Neural progenitor cell (in vitro differentiated cells): ENCODE results near the gene INPP5K. TPM values are rescaled to one million over a fixed set of nuclear protein-coding genes. Genes with fewer than 3 reads are reported as not detected.

ENCODE experiments used
- DNase-seq: peaks from one replicate; pipeline ENCODE4 v3.0.0-alpha.2; 2016; ENCODE audit warnings: low spot score
- H2AFZ ChIP-seq: fragments of 200-600 bp; sonication (generic); replicated peaks from 2 replicates; pipeline ENCODE4 v1.6.1; 2016; ENCODE audit warnings: antibody characterized with exemption
- H3F3A ChIP-seq: fragments of 200-600 bp; sonication (generic); 2 replicates; pipeline ENCODE4 v1.6.1; 2016; ENCODE audit warnings: antibody characterized with exemption, low read depth
- H3K27ac ChIP-seq: fragments of 200-600 bp; sonication (generic); 2 replicates; pipeline ENCODE4 v1.5.1; 2016; ENCODE audit warnings: mild to moderate bottlenecking
- H3K27me3 ChIP-seq: fragments of 200-600 bp; sonication (generic); 2 replicates; pipeline ENCODE4 v1.6.1; 2016; ENCODE audit warnings: mild to moderate bottlenecking, moderate library complexity
- H3K36me3 ChIP-seq: fragments of 200-600 bp; sonication (generic); 2 replicates; pipeline ENCODE4 v1.5.1; 2016
- H3K4me1 ChIP-seq: fragments of 200-600 bp; sonication (generic); 2 replicates; pipeline ENCODE4 v1.6.1; 2016; ENCODE audit warnings: mixed run types
- H3K4me2 ChIP-seq: fragments of 200-600 bp; sonication (generic); 2 replicates; pipeline ENCODE4 v1.6.1; 2016
- H3K4me3 ChIP-seq: fragments of 200-600 bp; sonication (generic); 2 replicates; pipeline ENCODE4 v1.5.1; 2016
- H3K79me2 ChIP-seq: fragments of 200-600 bp; sonication (generic); 2 replicates; pipeline ENCODE4 v1.6.1; 2016; ENCODE audit warnings: low read depth
- H3K9ac ChIP-seq: fragments of 200-600 bp; sonication (generic); 2 replicates; pipeline ENCODE4 v1.6.1; 2016
- H3K9me3 ChIP-seq: fragments of 200-600 bp; sonication (generic); 2 replicates; pipeline ENCODE4 v1.5.1; 2016; ENCODE audit warnings: low read depth
- H4K20me1 ChIP-seq: fragments of 200-600 bp; sonication (generic); 2 replicates; pipeline ENCODE4 v1.6.1; 2016; ENCODE audit warnings: low read depth
- H3K27ac Mint-ChIP-seq: 3 replicates; pipeline ENCODE4 v1.8.0; 2021; ENCODE audit warnings: mixed read lengths
- H3K27me3 Mint-ChIP-seq: 2 replicates; pipeline ENCODE4 v1.8.0; 2022; ENCODE audit warnings: low read depth, mild to moderate bottlenecking, inconsistent platforms, moderate library complexity, mixed read lengths; ENCODE audit not compliant: insufficient read depth
- H3K36me3 Mint-ChIP-seq: 3 replicates; pipeline ENCODE4 v1.8.0; 2021; ENCODE audit warnings: mixed read lengths
- H3K4me1 Mint-ChIP-seq: 3 replicates; pipeline ENCODE4 v1.8.0; 2021; ENCODE audit warnings: mixed read lengths
- H3K4me3 Mint-ChIP-seq: 3 replicates; pipeline ENCODE4 v1.8.0; 2021; ENCODE audit warnings: mild to moderate bottlenecking, moderate library complexity, mixed read lengths
- H3K9me3 Mint-ChIP-seq: 3 replicates; pipeline ENCODE4 v1.8.0; 2020; ENCODE audit warnings: mixed read lengths
- CTCF ChIP-seq: fragments of 200-600 bp; sonication (generic); IDR thresholded peaks from 2 replicates; pipeline ENCODE4 v1.5.1; 2017; ENCODE audit warnings: antibody characterized with exemption, mild to moderate bottlenecking
- EZH2 ChIP-seq: fragments of 200-600 bp; sonication (generic); IDR thresholded peaks from 2 replicates; pipeline ENCODE4 v1.6.1; 2017; ENCODE audit warnings: antibody characterized with exemption, mild to moderate bottlenecking, moderate library complexity
- EZH2phosphoT487 ChIP-seq: fragments of 200-600 bp; sonication (generic); IDR thresholded peaks from 2 replicates; pipeline ENCODE4 v1.6.1; 2017; ENCODE audit warnings: antibody characterized with exemption
- total RNA-seq: library from RNA; depleted of rRNA; stranded (reverse); fragments of >200 nt; gene quantifications from 2 replicates; pipeline ENCODE4 v1.2.3, GENCODE V29; 2015; ENCODE audit warnings: low replicate concordance

Gene INPP5K
- total RNA-seq, 1 donor from 2014 or later = 11.7 TPM

DNA sequence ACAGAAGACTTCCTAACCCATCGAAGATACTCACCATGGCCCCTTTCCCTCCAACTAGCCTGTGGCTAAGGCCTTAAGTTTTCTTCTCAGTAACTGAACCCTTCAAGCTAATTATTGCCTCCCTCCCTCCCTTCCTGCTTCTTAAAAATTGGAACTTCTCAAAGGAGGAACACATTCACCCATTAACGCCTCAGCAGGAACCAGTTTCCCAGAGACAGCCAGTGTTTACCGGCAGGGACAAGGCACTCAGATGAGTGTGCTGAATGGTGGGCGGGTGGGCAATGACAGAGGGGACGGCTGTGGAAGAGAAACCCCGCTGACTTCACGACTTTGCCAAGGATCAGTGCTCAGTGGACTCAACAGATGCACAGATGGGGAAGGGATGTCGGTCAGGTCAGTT lies 25.9 kb upstream of the INPP5K start:
- Mint-ChIP-seq H3K36me3 (peaks cover 34% of the 10 kb centered on the region), H3K9me3 (no peaks in the 10 kb centered on the region), H3K4me3 (no peak overlapping the region), H3K27ac (no peak overlapping the region), H3K4me1 (no peaks in the 10 kb centered on the region), H3K27me3 (peaks cover 6% of the 10 kb centered on the region)
- no peaks in the 10 kb centered on the region for H3K4me1 ChIP-seq
- TF ChIP-seq EZH2phosphoT487 = no peak
- no peak for TF ChIP-seq CTCF
- no peaks in the 10 kb centered on the region for H3K36me3 ChIP-seq
- H4K20me1 ChIP-seq = peaks cover 12% of the 10 kb centered on the region
- no peak overlapping the region for H2AFZ ChIP-seq
- H3F3A ChIP-seq = no peaks in the 10 kb centered on the region
- H3K4me2 ChIP-seq = no peak overlapping the region
- no peak overlapping the region for H3K9ac ChIP-seq
- DNase-seq = no peak
- no peak overlapping the region for H3K4me3 ChIP-seq
- no peaks in the 10 kb centered on the region for H3K27me3 ChIP-seq
- H3K27ac ChIP-seq = no peak overlapping the region
- no peaks in the 10 kb centered on the region for H3K79me2 ChIP-seq
- no peaks in the 10 kb centered on the region for H3K9me3 ChIP-seq

DNA sequence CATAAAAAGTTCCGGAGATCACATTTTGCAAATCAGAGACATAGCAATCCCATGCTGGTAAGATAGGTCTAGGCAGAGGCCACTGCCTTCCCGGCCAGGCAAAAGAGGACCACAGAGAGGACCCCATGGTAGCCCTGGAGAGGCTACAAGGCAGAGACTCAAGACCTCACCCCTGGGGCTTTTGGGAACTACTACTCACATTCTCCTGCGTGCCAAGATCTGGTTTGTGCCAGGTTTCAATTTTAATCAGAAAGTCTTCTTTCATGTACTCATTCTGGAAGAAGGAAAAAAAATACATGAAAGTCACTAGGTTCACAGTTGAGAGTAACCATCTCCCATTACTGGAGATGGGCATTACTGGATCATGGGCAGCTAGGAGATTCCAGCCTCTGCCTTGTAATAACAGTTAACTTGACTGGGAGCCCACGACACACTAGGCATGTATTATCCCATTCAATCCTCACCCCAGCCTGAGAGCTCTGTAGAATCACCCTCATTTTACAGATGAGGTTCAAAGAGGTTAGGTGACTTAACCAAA lies 25.0 kb upstream of the INPP5K start:
- no peaks in the 10 kb centered on the region for H3K4me1 Mint-ChIP-seq
- H3K27me3 ChIP-seq = no peaks in the 10 kb centered on the region
- H3F3A ChIP-seq = no peaks in the 10 kb centered on the region
- H3K27ac ChIP-seq = no peak overlapping the region
- no peaks in the 10 kb centered on the region for H3K79me2 ChIP-seq
- H4K20me1 ChIP-seq = peaks cover 10% of the 10 kb centered on the region
- no peaks in the 10 kb centered on the region for H3K9me3 Mint-ChIP-seq
- H2AFZ ChIP-seq = no peak overlapping the region
- H3K9me3 ChIP-seq = no peaks in the 10 kb centered on the region
- DNase-seq = no peak
- H3K27ac Mint-ChIP-seq = no peak overlapping the region
- H3K4me2 ChIP-seq = no peak overlapping the region
- H3K4me1 ChIP-seq = no peaks in the 10 kb centered on the region
- TF ChIP-seq CTCF (no peak), EZH2phosphoT487 (no peak), EZH2 (no peak)
- no peak overlapping the region for H3K4me3 Mint-ChIP-seq
- H3K36me3 ChIP-seq = no peaks in the 10 kb centered on the region
- peaks cover 6% of the 10 kb centered on the region for H3K27me3 Mint-ChIP-seq
- H3K9ac ChIP-seq = no peak overlapping the region
- H3K4me3 ChIP-seq = no peak overlapping the region
- H3K36me3 Mint-ChIP-seq = peaks cover 34% of the 10 kb centered on the region

GRCh38 chr17:1539811-1540210 lies 23.4 kb upstream of the INPP5K start:
- Histone ChIP-seq H3K27ac (no peak overlapping the region), H3K4me2 (no peak overlapping the region), H2AFZ (no peak overlapping the region), H3F3A (no peaks in the 10 kb centered on the region), H3K9ac (no peak overlapping the region), H4K20me1 (peaks cover 8% of the 10 kb centered on the region), H3K27me3 (no peaks in the 10 kb centered on the region), H3K4me1 (no peaks in the 10 kb centered on the region), H3K79me2 (no peaks in the 10 kb centered on the region), H3K4me3 (no peak overlapping the region), H3K36me3 (no peaks in the 10 kb centered on the region), H3K9me3 (no peaks in the 10 kb centered on the region)
- H3K27me3 Mint-ChIP-seq = peaks cover 6% of the 10 kb centered on the region
- peaks cover 34% of the 10 kb centered on the region for H3K36me3 Mint-ChIP-seq
- DNase-seq = no peak
- H3K27ac Mint-ChIP-seq = no peak overlapping the region
- H3K4me1 Mint-ChIP-seq = no peaks in the 10 kb centered on the region
- H3K9me3 Mint-ChIP-seq = no peaks in the 10 kb centered on the region
- no peak for TF ChIP-seq EZH2phosphoT487
- TF ChIP-seq CTCF = no peak
- no peak for TF ChIP-seq EZH2
- H3K4me3 Mint-ChIP-seq = no peak overlapping the region
